GM12878 (cell line): ENCODE data around the gene COQ7. TPM values are rescaled to one million over a fixed set of nuclear protein-coding genes. Genes with fewer than 3 reads are reported as not detected.

Experiments used
- ATAC-seq: fragments of 200-7000 bp; cut with Tn5 transposase; 3 replicates; pipeline ENCODE4 v1.9.1; 2020; ENCODE audit warnings: mild to moderate bottlenecking, moderate library complexity
- BruUV-seq: library from RNA; stranded (reverse); fragments of 400-500 nt; replicated peaks from 2 replicates; lab custom pipeline; 2021; lab: Mats Ljungman, UMichigan
- CTCF ChIA-PET: fragments of 300-600 bp; sonication (Branson Sonifier 250); formaldehyde crosslinking; extraction: SDS; loops from one replicate; lab custom pipeline; 2021; ENCODE audit warnings: inconsistent platforms; lab: Yijun Ruan, JAX
- POLR2A ChIA-PET: fragments of 350-600 bp; formaldehyde crosslinking; extraction: SDS; loops from one replicate; lab custom pipeline; 2021; ENCODE audit warnings: inconsistent platforms; lab: Charles Lee
- RAD21 ChIA-PET: fragments of 300-600 bp; sonication (Branson Sonifier 250); formaldehyde crosslinking; loops from one replicate; lab custom pipeline; 2023; ENCODE audit warnings: antibody characterized with exemption; ENCODE audit not compliant: unreplicated experiment; lab: Charles Lee
- SMC1A ChIA-PET: fragments of 300-600 bp; sonication (Branson Sonifier 250); formaldehyde crosslinking; loops from one replicate; lab custom pipeline; 2023; ENCODE audit not compliant: unreplicated experiment, uncharacterized antibody; lab: Charles Lee
- DNase-seq: peaks from one replicate; pipeline ENCODE4 v3.0.0-alpha.2; 2011; ENCODE audit warnings: low read depth, low spot score
- FAIRE-seq: peaks from 3 replicates; lab custom pipeline; 2011; peaks lifted over from hg19 to GRCh38; lab: Jason Lieb, UNC
- H2AFZ ChIP-seq: 2 replicates; pipeline ENCODE4 v1.6.0; 2011; ENCODE audit warnings: low read depth, low read length, control low read depth; ENCODE audit not compliant: control insufficient read depth
- H3K27ac ChIP-seq: 2 replicates; pipeline ENCODE4 v1.5.1; 2011; ENCODE audit warnings: control low read depth; ENCODE audit not compliant: control insufficient read depth, insufficient read depth
- H3K27me3 ChIP-seq, 2 experiments: replicated peaks in 1 of 2; 2 replicates each; pipeline versions ENCODE4 v1.6.0 to v1.6.1; 2011; ENCODE audit warnings: low read length in 1 of 2; ENCODE audit not compliant: control insufficient read depth in 2 of 2, insufficient read depth in 2 of 2
- H3K36me3 ChIP-seq, 2 experiments: 2 replicates each; pipeline ENCODE4 v1.5.1; 2011; ENCODE audit warnings: low read length in 1 of 2; ENCODE audit not compliant: control insufficient read depth in 2 of 2, insufficient read depth in 2 of 2
- H3K4me1 ChIP-seq: 2 replicates; pipeline ENCODE4 v1.6.1; 2011; ENCODE audit warnings: mild to moderate bottlenecking, low read length, moderate library complexity, mixed read lengths; ENCODE audit not compliant: control insufficient read depth, insufficient read depth
- H3K4me2 ChIP-seq: 2 replicates; pipeline ENCODE4 v1.6.0; 2011; ENCODE audit warnings: control low read depth; ENCODE audit not compliant: control insufficient read depth, insufficient read depth
- H3K4me3 ChIP-seq: fragments of 200-600 bp; sonication (generic); 2 replicates; pipeline ENCODE4 v1.5.1; 2016
- H3K79me2 ChIP-seq: 2 replicates; pipeline ENCODE4 v1.6.0; 2011; ENCODE audit warnings: low read length; ENCODE audit not compliant: control insufficient read depth, insufficient read depth
- H3K9ac ChIP-seq: 2 replicates; pipeline ENCODE4 v1.8.0; 2011; ENCODE audit warnings: low read length, control low read depth, mixed read lengths; ENCODE audit not compliant: control insufficient read depth, insufficient read depth
- H3K9me3 ChIP-seq: replicated peaks from 3 replicates; pipeline ENCODE4 v1.5.1; 2011; ENCODE audit warnings: mild to moderate bottlenecking, low read length; ENCODE audit not compliant: control insufficient read depth, insufficient read depth
- H4K20me1 ChIP-seq: 2 replicates; pipeline ENCODE4 v1.6.0; 2011; ENCODE audit not compliant: control insufficient read depth, insufficient read depth
- CBX3 ChIP-seq: fragments of 200-600 bp; sonication (generic); IDR thresholded peaks from 2 replicates; pipeline ENCODE4 v1.6.1; 2016; ENCODE audit warnings: low read depth, borderline replicate concordance
- IKZF1 ChIP-seq: fragments of 450-650 bp; conservative IDR thresholded peaks from 2 replicates; pipeline ENCODE4 v1.6.1; 2017; ENCODE audit warnings: antibody characterized with exemption, mild to moderate bottlenecking
- IRF3 ChIP-seq: fragments of 450-650 bp; IDR thresholded peaks from 2 replicates; pipeline ENCODE4 v1.6.1; 2014; ENCODE audit warnings: mild to moderate bottlenecking
- NFYB ChIP-seq: IDR thresholded peaks from 2 replicates; pipeline ENCODE4 v1.6.1; 2011; ENCODE audit warnings: low read depth, mild to moderate bottlenecking, low read length, improper control_type of control experiment, moderate library complexity; ENCODE audit not compliant: insufficient read depth
- RAD51 ChIP-seq: fragments of 450-650 bp; IDR thresholded peaks from 2 replicates; pipeline ENCODE4 v1.6.1; 2016; ENCODE audit warnings: moderate library complexity, mild to moderate bottlenecking, inconsistent platforms
- SUPT20H ChIP-seq: IDR thresholded peaks from 2 replicates; pipeline ENCODE4 v1.6.1; 2011; ENCODE audit warnings: low read depth, mild to moderate bottlenecking, low read length, moderate library complexity, borderline replicate concordance; ENCODE audit not compliant: control insufficient read depth
- WGBS: methylation state at CpG from one replicate; pipeline ENCODE4 v1.1.6; 2016; ENCODE audit warnings: low lambda C conversion rate; ENCODE audit not compliant: insufficient replicate concordance, insufficient coverage; ENCODE audit errors: missing lambda C conversion rate; 5-methylcytosine and 5-hydroxymethylcytosine counted together
- in situ Hi-C: fragments of 300-500 bp; cut with MboI; formaldehyde crosslinking; loops from 9 replicates; pipeline ENCODE4 v1.14.3; 2018; ENCODE audit warnings: mixed read lengths
- intact Hi-C: fragments of 100-400 bp; cut with micrococcal nuclease; formaldehyde crosslinking; loops from one replicate; pipeline ENCODE4 v1.14.2; 2022; ENCODE audit not compliant: unreplicated experiment
- polyA plus RNA-seq, 11 experiments: library from polyadenylated mRNA; depleted of rRNA in 4 of 11; unstranded in 6 of 11; stranded (reverse) in 5 of 11; fragments of >200 nt; fragmentation: Nextera tagmentation in 4 of 11; fragmentation: Illumina TruSeq in 1 of 11; extraction: Ambion mirVana in 4 of 11; extraction: Trizol in 1 of 11; gene quantifications; 1 replicate in 1 of 11; 2 replicates in 10 of 11; pipeline versions ENCODE4 v1.2.1 to v1.2.3, GENCODE V29; 2011 to 2016; ENCODE audit warnings: inconsistent platforms in 2 of 11, missing spikeins in 2 of 11, low read depth in 1 of 11
- total RNA-seq, 4 experiments: library from RNA; depleted of rRNA in 3 of 4; stranded (reverse); fragments of >200 nt in 3 of 4; fragmentation: Illumina TruSeq in 1 of 4; extraction: Trizol in 1 of 4; gene quantifications; 2 replicates each; pipeline versions ENCODE4 v1.2.1 to v1.2.3, GENCODE V29; 2013 to 2021

Gene COQ7
- total and polyA plus RNA-seq, 10 of the 15 experiments (the other 5 are each of a cell fraction or from before 2014, with no cell fraction given), result 3.2 to 21.9 (median 13.0) TPM

GRCh38 chr16:19123535-19124178, 56.2 kb downstream of the COQ7 start:
- in situ Hi-C loops, result no loop called here
- intact Hi-C loops, result no loop called here
- BruUV-seq, result no TSS peak
- POLR2A ChIA-PET, result no interaction called here
- CTCF ChIA-PET, result interaction anchor here (1.7 kb wide), 1 partner anchor 14 kb away, joined by 5 read pairs; no protein-coding TSS in a partner anchor
- Histone ChIP-seq H3K27ac (no peak overlapping the region), H2AFZ (no peak overlapping the region), H3K36me3 (no peaks in the 10 kb centered on the region), H3K9ac (no peak overlapping the region), H3K79me2 (no peaks in the 10 kb centered on the region), H3K27me3 (no peaks in the 10 kb centered on the region), H3K9me3 (peaks cover 5% of the 10 kb centered on the region; the same call in 2 of the 3 replicates), H3K4me3 (no peak overlapping the region), H3K4me2 (no peak overlapping the region), H4K20me1 (no peaks in the 10 kb centered on the region), H3K4me1 (peaks cover 27% of the 10 kb centered on the region)
- no peak for TF ChIP-seq SUPT20H
- ATAC-seq (no peak), FAIRE-seq (no peak), DNase-seq (no peak)
- 89% methylated on average over 6 of the region's 6 CpGs for WGBS
- RAD21 ChIA-PET, result no interaction called here
- SMC1A ChIA-PET, result interaction anchor here (1.1 to 1.5 kb wide), 2 partner anchors 11 to 29 kb away, joined by 3 to 5 read pairs; no protein-coding TSS in a partner anchor

- H3K9me3 ChIP-seq, result peaks cover 5% of the 10 kb centered on the region; the same call in 2 of the 3 replicates
- no peaks in the 10 kb centered on the region for H3K79me2 ChIP-seq
- intact Hi-C loops (loop anchor here (5.0 kb wide), 1 partner anchor 39 kb away; no protein-coding TSS in a partner anchor), in situ Hi-C loops (no loop called here)
- TF ChIP-seq IRF3 (no peak), CBX3 (no peak), NFYB (peak; percentile 88), IKZF1 (no peak), RAD51 (peak; percentile 19; the same call in 1 of the 2 replicates)
- no peak overlapping the region for H3K4me2 ChIP-seq
- no peaks in the 10 kb centered on the region for H4K20me1 ChIP-seq
- peaks cover 51% of the 10 kb centered on the region for H3K4me1 ChIP-seq
- no TSS peak for BruUV-seq
- DNase-seq (no peak), ATAC-seq (no peak), FAIRE-seq (no peak)
- ChIA-PET CTCF (interaction anchor here (3.6 kb wide), 1 partner anchor 53 kb away, joined by 17 read pairs; no protein-coding TSS in a partner anchor), SMC1A (interaction anchor here (0.8 to 7.3 kb wide), 4 partner anchors 8 to 40 kb away, joined by 4 to 60 read pairs (median 10); partner anchors contain the start of gene ITPRIPL2), POLR2A (interaction anchor here (3.1 kb wide), 1 partner anchor 9 kb away, joined by 26 read pairs; no protein-coding TSS in a partner anchor), RAD21 (no interaction called here)
- no peak overlapping the region for H2AFZ ChIP-seq
- H3K9ac ChIP-seq, result no peak overlapping the region
- H3K4me3 ChIP-seq, result no peak overlapping the region
- H3K36me3 ChIP-seq, result no peaks in the 10 kb centered on the region
- peak overlapping the region; percentile 42; the same call in 1 of the 2 replicates for H3K27ac ChIP-seq
- no peaks in the 10 kb centered on the region for H3K27me3 ChIP-seq
These were observed 58.9 kb downstream of the COQ7 start for GRCh38 chr16:19126300-19126699.
